H9 (cell line): ENCODE data around the gene NRCAM. TPM values are rescaled to one million over a fixed set of nuclear protein-coding genes. Genes with fewer than 3 reads are reported as not detected.

Source experiments
- DNase-seq: peaks from one replicate; pipeline ENCODE4 v3.0.0-alpha.2; 2017
- H2AFZ ChIP-seq: one replicate; pipeline ENCODE4 v1.6.1; 2013; ENCODE audit warnings: mild to moderate bottlenecking, low read length, control low read depth, moderate library complexity
- H2AK5ac ChIP-seq: 2 replicates; pipeline ENCODE4 v1.6.1; 2013; ENCODE audit warnings: low read length, control low read depth, mixed read lengths; ENCODE audit not compliant: insufficient read length
- H2BK120ac ChIP-seq: one replicate; pipeline ENCODE4 v1.6.1; 2013; ENCODE audit warnings: low read depth, mild to moderate bottlenecking, low read length, control low read depth, inconsistent platforms; ENCODE audit not compliant: poor library complexity, severe bottlenecking
- H2BK12ac ChIP-seq: 2 replicates; pipeline ENCODE4 v1.6.1; 2013; ENCODE audit warnings: low read length, control low read depth, mixed read lengths, low read depth; ENCODE audit not compliant: insufficient read length
- H2BK15ac ChIP-seq: 2 replicates; pipeline ENCODE4 v1.6.1; 2013; ENCODE audit warnings: low read depth, low read length, control low read depth
- H2BK20ac ChIP-seq: one replicate; pipeline ENCODE4 v1.6.1; 2013; ENCODE audit warnings: low read depth, mild to moderate bottlenecking, low read length, control low read depth, inconsistent platforms; ENCODE audit not compliant: poor library complexity, severe bottlenecking
- H2BK5ac ChIP-seq: 2 replicates; pipeline ENCODE4 v1.6.1; 2013; ENCODE audit warnings: low read length, control low read depth, mixed read lengths; ENCODE audit not compliant: insufficient read length
- H3K14ac ChIP-seq: 2 replicates; pipeline ENCODE4 v1.6.1; 2013; ENCODE audit warnings: low read length, control low read depth; ENCODE audit not compliant: insufficient read depth
- H3K18ac ChIP-seq: 2 replicates; pipeline ENCODE4 v1.6.1; 2013; ENCODE audit warnings: low read depth, mild to moderate bottlenecking, mixed read lengths, low read length, control low read depth; ENCODE audit not compliant: insufficient read length
- H3K23ac ChIP-seq: 2 replicates; pipeline ENCODE4 v1.6.1; 2013; ENCODE audit warnings: low read length, control low read depth, mixed read lengths, low read depth; ENCODE audit not compliant: insufficient read length
- H3K23me2 ChIP-seq: 2 replicates; pipeline ENCODE4 v1.6.1; 2013; ENCODE audit warnings: low read depth, mild to moderate bottlenecking, mixed read lengths, low read length, control low read depth; ENCODE audit not compliant: insufficient read length, poor library complexity, severe bottlenecking
- H3K27ac ChIP-seq: 2 replicates; pipeline ENCODE4 v1.5.1; 2013; ENCODE audit warnings: low read length, control low read depth, mixed read lengths, low read depth; ENCODE audit not compliant: insufficient read length
- H3K27me3 ChIP-seq: 2 replicates; pipeline ENCODE4 v1.6.1; 2013; ENCODE audit warnings: low read length, control low read depth, inconsistent platforms; ENCODE audit not compliant: insufficient read depth
- H3K4ac ChIP-seq: 2 replicates; pipeline ENCODE4 v1.6.1; 2013; ENCODE audit warnings: low read depth, mild to moderate bottlenecking, control low read depth, inconsistent platforms, low read length, moderate library complexity
- H3K4me1 ChIP-seq: 2 replicates; pipeline ENCODE4 v1.6.1; 2013; ENCODE audit warnings: low read length, control low read depth, inconsistent platforms; ENCODE audit not compliant: insufficient read depth
- H3K4me2 ChIP-seq: 2 replicates; pipeline ENCODE4 v1.6.1; 2013; ENCODE audit warnings: low read length, control low read depth, mixed read lengths; ENCODE audit not compliant: insufficient read length, insufficient read depth
- H3K56ac ChIP-seq: 2 replicates; pipeline ENCODE4 v1.6.1; 2013; ENCODE audit warnings: low read depth, mild to moderate bottlenecking, mixed read lengths, low read length, control low read depth; ENCODE audit not compliant: insufficient read length
- H3K79me1 ChIP-seq: 2 replicates; pipeline ENCODE4 v1.6.1; 2013; ENCODE audit warnings: low read depth, mild to moderate bottlenecking, moderate library complexity, low read length, control low read depth, inconsistent platforms; ENCODE audit not compliant: insufficient read depth, poor library complexity, severe bottlenecking
- H3K79me2 ChIP-seq: 2 replicates; pipeline ENCODE4 v1.6.1; 2013; ENCODE audit warnings: low read length, control low read depth, inconsistent platforms; ENCODE audit not compliant: insufficient read depth
- H3K9ac ChIP-seq: 2 replicates; pipeline ENCODE4 v1.6.1; 2013; ENCODE audit warnings: low read length, control low read depth, mixed read lengths; ENCODE audit not compliant: insufficient read length; ENCODE audit errors: extremely low read depth
- H3K9me3 ChIP-seq: one replicate; pipeline ENCODE4 v1.6.1; 2013; ENCODE audit warnings: low read depth, low read length, inconsistent platforms; ENCODE audit not compliant: control insufficient read depth
- H3T11ph ChIP-seq: one replicate; pipeline ENCODE4 v1.6.1; 2013; ENCODE audit warnings: mild to moderate bottlenecking, low read length, control low read depth, inconsistent platforms
- H4K20me1 ChIP-seq: one replicate; pipeline ENCODE4 v1.6.1; 2013; ENCODE audit not compliant: control insufficient read depth, insufficient read length, insufficient read depth
- H4K5ac ChIP-seq: 2 replicates; pipeline ENCODE4 v1.6.1; 2013; ENCODE audit warnings: low read depth, mild to moderate bottlenecking, mixed read lengths, low read length, control low read depth; ENCODE audit not compliant: insufficient read length
- H4K8ac ChIP-seq: replicated peaks from 2 replicates; pipeline ENCODE4 v1.6.1; 2013; ENCODE audit warnings: low read length, control low read depth, mixed read lengths, low read depth; ENCODE audit not compliant: insufficient read length
- H4K91ac ChIP-seq: 2 replicates; pipeline ENCODE4 v1.6.1; 2013; ENCODE audit warnings: low read depth, mild to moderate bottlenecking, moderate library complexity, mixed read lengths, low read length, control low read depth; ENCODE audit not compliant: insufficient read length
- H3K27ac Mint-ChIP-seq, 3 experiments: 2 replicates in 2 of 3; 3 replicates in 1 of 3; pipeline ENCODE4 v1.8.0; 2020 to 2021; ENCODE audit warnings: mixed read lengths in 3 of 3, mild to moderate bottlenecking in 1 of 3, moderate library complexity in 1 of 3
- H3K27me3 Mint-ChIP-seq: 2 replicates; pipeline ENCODE4 v1.8.0; 2021; ENCODE audit warnings: low read depth, mild to moderate bottlenecking, moderate library complexity, mixed read lengths
- H3K36me3 Mint-ChIP-seq, 3 experiments: 2 replicates in 2 of 3; 3 replicates in 1 of 3; pipeline ENCODE4 v1.8.0; 2020 to 2021; ENCODE audit warnings: low read depth in 3 of 3, mixed read lengths in 3 of 3; ENCODE audit not compliant: insufficient read depth in 1 of 3
- H3K4me1 Mint-ChIP-seq, 2 experiments: 2 replicates each; pipeline ENCODE4 v1.8.0; 2020; ENCODE audit warnings: mixed read lengths in 2 of 2
- H3K4me3 Mint-ChIP-seq, 2 experiments: 2 replicates in 1 of 2; 3 replicates in 1 of 2; pipeline ENCODE4 v1.8.0; 2020 to 2021; ENCODE audit warnings: mild to moderate bottlenecking in 2 of 2, mixed read lengths in 2 of 2, moderate library complexity in 1 of 2
- H3K9me3 Mint-ChIP-seq, 2 experiments: 2 replicates in 1 of 2; 3 replicates in 1 of 2; pipeline ENCODE4 v1.8.0; 2020; ENCODE audit warnings: mild to moderate bottlenecking in 2 of 2, mixed read lengths in 2 of 2, moderate library complexity in 1 of 2
- WGBS: extraction: QIAGEN DNeasy Blood & Tissue Kit; methylation state at CpG from one replicate; pipeline ENCODE4 v1.1.7; 2013; ENCODE audit warnings: missing lambda C conversion rate, low lambda C conversion rate, mixed read lengths; ENCODE audit not compliant: insufficient read length; ENCODE audit errors: extremely low coverage; 5-methylcytosine and 5-hydroxymethylcytosine counted together
- total RNA-seq: library from RNA; stranded (reverse); gene quantifications from 2 replicates; pipeline ENCODE4 v1.2.1, GENCODE V29; 2021
- TF ChIP-seq, protein P1 (sequence below): fragments of 200-600 bp; sonication (generic); conservative IDR thresholded peaks from 3 replicates; pipeline ENCODE4 v1.8.0; 2021; ENCODE audit warnings: antibody characterized with exemption, mild to moderate bottlenecking

Gene NRCAM
- total RNA-seq, 1 experiment from 2014 or later: 2.3 TPM

DNA sequence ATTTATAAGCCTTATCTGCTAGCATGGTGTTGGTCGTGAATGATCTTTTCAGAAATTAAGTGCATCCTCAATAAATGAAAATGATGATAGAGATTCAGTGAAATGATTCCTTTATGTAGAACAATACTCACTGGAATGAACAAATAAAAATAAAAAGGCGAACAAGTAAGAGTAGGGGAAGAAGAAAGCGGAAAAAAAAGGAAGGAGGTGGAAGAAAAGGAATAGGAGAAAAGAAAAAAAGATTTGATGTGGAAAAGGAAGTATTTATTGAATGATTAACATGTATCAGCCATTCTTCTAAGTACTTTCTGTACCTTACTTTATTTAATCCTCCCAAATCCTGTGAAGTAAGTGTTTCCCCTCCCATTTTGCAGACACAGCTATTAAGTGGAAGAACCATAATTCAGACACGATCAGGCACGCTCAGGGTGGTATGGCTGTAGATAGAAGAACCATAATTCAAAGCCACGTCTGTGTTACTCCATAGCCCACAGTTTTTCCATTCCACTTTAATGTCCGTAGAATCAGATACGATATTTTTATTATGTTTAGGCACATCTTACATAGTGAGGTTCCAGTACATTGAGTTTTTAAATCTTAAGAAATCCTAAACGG is 169.8 kb downstream of the NRCAM start:
- no peak overlapping the region for H2BK15ac ChIP-seq
- H2AFZ ChIP-seq: no peak overlapping the region
- 100% methylated on average over 2 of the region's 9 CpGs for WGBS
- H3K4ac ChIP-seq: no peak overlapping the region
- H3K27me3 ChIP-seq: no peaks in the 10 kb centered on the region
- Mint-ChIP-seq H3K27ac (peak overlapping the region in 1 of 3 experiments; percentile 68; a peak in 1 of 7 replicates), H3K4me1 (peaks cover 14 to 20% of the 10 kb centered on the region in 2 experiments), H3K27me3 (no peaks in the 10 kb centered on the region; the same call in 1 of the 2 replicates), H3K36me3 (no peaks in the 10 kb centered on the region), H3K4me3 (no peak overlapping the region), H3K9me3 (no peaks in the 10 kb centered on the region)
- H3K9me3 ChIP-seq: no peaks in the 10 kb centered on the region
- no peak overlapping the region for H2BK12ac ChIP-seq
- H3K4me1 ChIP-seq: no peaks in the 10 kb centered on the region
- H4K91ac ChIP-seq: no peak overlapping the region
- H3K79me1 ChIP-seq: no peaks in the 10 kb centered on the region
- DNase-seq: no peak
- H3T11ph ChIP-seq: no peak overlapping the region
- no peak overlapping the region for H3K14ac ChIP-seq
- H2BK5ac ChIP-seq: no peak overlapping the region
- H4K20me1 ChIP-seq: no peaks in the 10 kb centered on the region
- no peak overlapping the region for H2BK120ac ChIP-seq
- no peak overlapping the region for H3K9ac ChIP-seq
- H2BK20ac ChIP-seq: no peak overlapping the region
- no peak overlapping the region for H3K27ac ChIP-seq
- H3K23ac ChIP-seq: no peak overlapping the region
- H3K23me2 ChIP-seq: no peaks in the 10 kb centered on the region
- H3K18ac ChIP-seq: no peak overlapping the region
- H3K4me2 ChIP-seq: no peak overlapping the region
- no peak overlapping the region for H4K5ac ChIP-seq
- no peaks in the 10 kb centered on the region for H3K79me2 ChIP-seq
- TF ChIP-seq, protein P1, sequence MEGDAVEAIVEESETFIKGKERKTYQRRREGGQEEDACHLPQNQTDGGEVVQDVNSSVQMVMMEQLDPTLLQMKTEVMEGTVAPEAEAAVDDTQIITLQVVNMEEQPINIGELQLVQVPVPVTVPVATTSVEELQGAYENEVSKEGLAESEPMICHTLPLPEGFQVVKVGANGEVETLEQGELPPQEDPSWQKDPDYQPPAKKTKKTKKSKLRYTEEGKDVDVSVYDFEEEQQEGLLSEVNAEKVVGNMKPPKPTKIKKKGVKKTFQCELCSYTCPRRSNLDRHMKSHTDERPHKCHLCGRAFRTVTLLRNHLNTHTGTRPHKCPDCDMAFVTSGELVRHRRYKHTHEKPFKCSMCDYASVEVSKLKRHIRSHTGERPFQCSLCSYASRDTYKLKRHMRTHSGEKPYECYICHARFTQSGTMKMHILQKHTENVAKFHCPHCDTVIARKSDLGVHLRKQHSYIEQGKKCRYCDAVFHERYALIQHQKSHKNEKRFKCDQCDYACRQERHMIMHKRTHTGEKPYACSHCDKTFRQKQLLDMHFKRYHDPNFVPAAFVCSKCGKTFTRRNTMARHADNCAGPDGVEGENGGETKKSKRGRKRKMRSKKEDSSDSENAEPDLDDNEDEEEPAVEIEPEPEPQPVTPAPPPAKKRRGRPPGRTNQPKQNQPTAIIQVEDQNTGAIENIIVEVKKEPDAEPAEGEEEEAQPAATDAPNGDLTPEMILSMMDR: no peak
- H3K56ac ChIP-seq: no peak overlapping the region
- no peak overlapping the region for H2AK5ac ChIP-seq
- no peak overlapping the region for H4K8ac ChIP-seq
